Coronary artery (tissue), 2 donors: ENCODE results near the gene DCT.

Experiments used
- DNase-seq: peaks from one replicate; pipeline ENCODE4 v3.0.0-alpha.2; 2017; ENCODE audit warnings: low spot score
- H3K27ac ChIP-seq, 2 donors: fragments of 200-600 bp; sonication (generic); one replicate each; pipeline ENCODE4 v1.5.1; 2016 to 2019
- H3K4me3 ChIP-seq: fragments of 200-600 bp; sonication (generic); 2 replicates; pipeline ENCODE4 v1.5.1; 2016; ENCODE audit warnings: mild to moderate bottlenecking, moderate library complexity
- CTCF ChIP-seq: fragments of 200-600 bp; sonication (generic); IDR thresholded peaks from one replicate; pipeline ENCODE4 v1.5.1; 2019; ENCODE audit warnings: antibody characterized with exemption

Gene DCT

DNA sequence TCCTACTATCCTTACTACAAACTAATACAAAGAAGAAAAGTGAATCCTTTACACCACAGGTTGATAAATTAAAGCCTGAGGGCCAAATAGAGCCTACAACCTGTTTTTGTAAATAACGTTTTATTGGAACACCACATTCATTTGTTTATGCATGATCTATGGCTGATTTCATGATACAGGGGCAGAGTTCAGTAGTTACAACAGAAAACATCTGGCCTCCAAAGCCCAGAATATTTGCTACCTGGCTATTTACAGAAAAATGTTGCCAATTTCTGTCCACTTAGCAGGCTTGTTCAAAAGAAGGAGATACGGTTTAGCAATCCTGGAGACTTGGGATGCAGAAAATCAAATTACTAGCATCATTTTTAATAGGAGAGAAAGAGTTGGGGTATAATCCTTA lies 24.1 kb downstream of the DCT start:
- TF ChIP-seq CTCF = no peak
- no peak overlapping the region for H3K27ac ChIP-seq
- DNase-seq = no peak
- no peak overlapping the region for H3K4me3 ChIP-seq

DNA sequence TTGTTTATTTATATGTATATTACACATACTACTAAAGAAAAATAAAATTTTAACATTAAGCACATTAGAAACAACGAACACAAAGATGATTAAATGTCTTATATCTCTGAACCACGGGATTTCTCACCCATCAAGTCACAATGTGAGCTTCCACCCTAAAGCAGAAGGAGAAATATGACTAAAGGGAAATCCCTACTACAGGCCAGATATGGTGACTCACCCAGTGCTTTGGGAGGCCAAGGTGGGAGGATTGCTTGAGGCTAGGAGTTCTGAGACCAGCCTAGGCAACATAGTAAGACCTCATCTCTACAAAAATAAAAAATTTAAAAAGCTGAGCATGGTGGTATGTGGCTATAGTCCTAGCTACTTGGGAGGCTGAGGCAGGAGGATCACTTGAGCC lies 24.6 kb downstream of the DCT start:
- Histone ChIP-seq H3K4me3 (no peak overlapping the region), H3K27ac (no peak overlapping the region)
- no peak for DNase-seq
- no peak for TF ChIP-seq CTCF

GRCh38 chr13:94454334-94454733 lies 25.1 kb downstream of the DCT start:
- H3K4me3 ChIP-seq = no peak overlapping the region
- TF ChIP-seq CTCF = no peak
- no peak for DNase-seq
- no peak overlapping the region for H3K27ac ChIP-seq

DNA sequence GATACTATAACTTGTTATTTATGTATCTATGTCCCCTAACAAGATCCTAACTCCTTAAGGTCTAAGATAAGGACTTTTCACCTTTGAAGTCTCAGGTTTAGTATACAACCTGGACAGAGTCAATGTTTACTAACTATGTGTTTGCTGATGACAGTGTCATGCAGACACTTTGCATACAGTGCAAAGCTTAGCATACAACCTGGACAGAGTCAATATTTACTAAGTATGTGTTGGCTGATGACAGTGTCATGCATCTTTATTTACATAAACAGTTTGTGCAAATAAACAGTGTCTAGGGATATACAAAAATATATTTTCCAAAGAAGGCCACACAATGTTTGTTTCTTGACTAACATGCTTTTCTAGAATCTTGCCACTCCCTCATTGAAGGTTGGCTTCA lies 34.7 kb downstream of the DCT start:
- Histone ChIP-seq H3K27ac (no peak overlapping the region), H3K4me3 (no peak overlapping the region)
- DNase-seq = no peak
- TF ChIP-seq CTCF = no peak

DNA sequence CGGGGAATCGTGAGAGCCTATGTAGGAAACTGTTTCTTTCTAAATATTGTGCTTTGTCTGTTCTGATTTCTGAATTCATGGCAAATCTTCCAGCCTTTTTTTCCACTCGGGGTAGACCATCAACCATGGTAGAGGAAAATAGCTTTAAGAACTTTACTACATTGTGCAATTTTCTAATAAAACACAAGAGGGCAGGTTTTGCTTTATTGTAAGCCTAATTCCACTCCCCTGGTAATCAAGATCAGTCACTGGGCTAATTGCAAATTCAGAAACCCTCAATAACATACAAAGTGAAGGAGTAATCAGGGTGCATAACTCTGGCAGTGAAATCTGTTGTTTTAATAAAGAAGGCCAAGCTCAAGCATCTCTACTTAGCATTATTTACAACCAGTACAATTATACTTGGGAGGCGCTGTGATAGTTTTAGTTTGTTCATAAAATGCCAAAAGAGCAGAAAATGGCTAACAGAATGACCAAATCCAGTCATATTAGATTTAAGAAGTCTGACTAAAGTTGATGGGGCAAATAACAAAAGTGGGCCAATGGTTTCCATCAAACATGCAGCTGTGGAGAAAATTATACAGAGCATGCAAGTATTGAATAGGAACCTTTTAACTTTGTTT lies 43.8 kb downstream of the DCT start:
- no peak for DNase-seq
- no peak overlapping the region for H3K27ac ChIP-seq
- TF ChIP-seq CTCF = no peak

GRCh38 chr13:94433055-94433961 lies 46.2 kb downstream of the DCT start:
- Histone ChIP-seq H3K4me3 (no peak overlapping the region), H3K27ac (no peak overlapping the region)
- no peak for TF ChIP-seq CTCF
- DNase-seq = no peak

More for the DNA sequence above, 43.8 kb downstream of the DCT start:
- H3K4me3 ChIP-seq = no peak overlapping the region

GRCh38 chr13:94431987-94432386 lies 47.5 kb downstream of the DCT start:
- no peak overlapping the region for H3K27ac ChIP-seq
- TF ChIP-seq CTCF = no peak
- H3K4me3 ChIP-seq = no peak overlapping the region
- no peak for DNase-seq
